ENCODE data around the gene RSBN1L. TPM values are rescaled to one million over a fixed set of nuclear protein-coding genes. Genes with fewer than 3 reads are reported as not detected.

RSBN1L gene
- total and polyA plus RNA-seq, 4 donors, result 7.3 to 53.2 (median 12.9) TPM

GRCh38 chr7:77812290-77812685, 116.0 kb downstream of the RSBN1L start:
- DNase-seq (no peak), ATAC-seq (ENCODE audit: insufficient read depth, low FRiP score) (no peak)
- H3K9ac ChIP-seq (ENCODE audit: insufficient read depth in 1 of 2, low read length in 2 of 2), result no peak overlapping the region
- no peak overlapping the region for H3K4me3 ChIP-seq
- H3K9me3 ChIP-seq (ENCODE audit: control insufficient read depth in 4 of 4, insufficient read depth in 3 of 4, low read length in 3 of 4), result peaks cover 0 to 14% (median 0%) of the 10 kb centered on the region in 4 donors
- WGBS, 2 donors, result 73 to 80% methylated on average over 1 of the region's 1 CpG
- no peak overlapping the region for H3K27ac ChIP-seq (ENCODE audit: low read depth in 1 of 2, low read length in 1 of 2)
- TF ChIP-seq, protein P1, sequence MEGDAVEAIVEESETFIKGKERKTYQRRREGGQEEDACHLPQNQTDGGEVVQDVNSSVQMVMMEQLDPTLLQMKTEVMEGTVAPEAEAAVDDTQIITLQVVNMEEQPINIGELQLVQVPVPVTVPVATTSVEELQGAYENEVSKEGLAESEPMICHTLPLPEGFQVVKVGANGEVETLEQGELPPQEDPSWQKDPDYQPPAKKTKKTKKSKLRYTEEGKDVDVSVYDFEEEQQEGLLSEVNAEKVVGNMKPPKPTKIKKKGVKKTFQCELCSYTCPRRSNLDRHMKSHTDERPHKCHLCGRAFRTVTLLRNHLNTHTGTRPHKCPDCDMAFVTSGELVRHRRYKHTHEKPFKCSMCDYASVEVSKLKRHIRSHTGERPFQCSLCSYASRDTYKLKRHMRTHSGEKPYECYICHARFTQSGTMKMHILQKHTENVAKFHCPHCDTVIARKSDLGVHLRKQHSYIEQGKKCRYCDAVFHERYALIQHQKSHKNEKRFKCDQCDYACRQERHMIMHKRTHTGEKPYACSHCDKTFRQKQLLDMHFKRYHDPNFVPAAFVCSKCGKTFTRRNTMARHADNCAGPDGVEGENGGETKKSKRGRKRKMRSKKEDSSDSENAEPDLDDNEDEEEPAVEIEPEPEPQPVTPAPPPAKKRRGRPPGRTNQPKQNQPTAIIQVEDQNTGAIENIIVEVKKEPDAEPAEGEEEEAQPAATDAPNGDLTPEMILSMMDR (IDR thresholded peaks at IDR 0.05; ENCODE audit: control extremely low read depth, extremely low read depth), result no peak
- H3K27me3 ChIP-seq (ENCODE audit: control insufficient read depth in 3 of 3, insufficient read depth in 3 of 3, low read length in 2 of 3), result no peaks in the 10 kb centered on the region
- H3K4me1 ChIP-seq (ENCODE audit: control insufficient read depth in 5 of 5, insufficient read depth in 5 of 5, low read length in 5 of 5), result peaks cover 0 to 4% (median 0%) of the 10 kb centered on the region in 5 donors
- peaks cover 0 to 13% (median 6%) of the 10 kb centered on the region in 4 donors for H3K36me3 ChIP-seq (ENCODE audit: control insufficient read depth in 4 of 4, insufficient read depth in 4 of 4, low read length in 4 of 4)

DNA sequence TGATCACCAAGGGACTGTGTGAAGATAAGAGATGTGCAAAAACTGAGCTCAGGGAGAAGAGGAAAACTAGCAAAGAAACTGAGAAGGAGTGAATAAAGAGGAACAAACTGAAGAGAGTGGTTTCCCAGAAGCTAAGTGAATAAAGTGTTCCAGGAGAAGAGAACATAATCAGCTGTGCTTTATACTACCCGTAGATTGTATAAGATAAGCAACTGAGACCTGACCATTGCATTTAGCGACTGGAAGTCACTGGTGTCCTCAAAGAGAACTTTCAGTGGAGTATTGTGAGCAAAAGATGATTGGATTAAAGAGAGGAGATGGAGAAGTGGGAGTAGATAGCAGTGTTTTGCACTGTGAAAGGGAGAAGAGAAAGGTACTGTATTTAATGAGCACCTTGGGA, 116.9 kb downstream of the RSBN1L start:
- TF ChIP-seq, protein P1 (IDR thresholded peaks at IDR 0.05; ENCODE audit: control extremely low read depth, extremely low read depth), result no peak
- no peak overlapping the region for H3K27ac ChIP-seq (ENCODE audit: low read depth in 1 of 2, low read length in 1 of 2)
- peaks cover 0 to 14% (median 0%) of the 10 kb centered on the region in 4 donors for H3K9me3 ChIP-seq (ENCODE audit: control insufficient read depth in 4 of 4, insufficient read depth in 3 of 4, low read length in 3 of 4)
- no peaks in the 10 kb centered on the region for H3K27me3 ChIP-seq (ENCODE audit: control insufficient read depth in 3 of 3, insufficient read depth in 3 of 3, low read length in 2 of 3)
- DNase-seq, result no peak
- no peak overlapping the region for H3K4me3 ChIP-seq
- WGBS, 2 donors, result 78 to 80% methylated on average over 2 of the region's 2 CpGs
- no peak for ATAC-seq (ENCODE audit: insufficient read depth, low FRiP score)
- peaks cover 0 to 18% (median 7%) of the 10 kb centered on the region in 4 donors for H3K36me3 ChIP-seq (ENCODE audit: control insufficient read depth in 4 of 4, insufficient read depth in 4 of 4, low read length in 4 of 4)
- peaks cover 0 to 4% (median 0%) of the 10 kb centered on the region in 5 donors for H3K4me1 ChIP-seq (ENCODE audit: control insufficient read depth in 5 of 5, insufficient read depth in 5 of 5, low read length in 5 of 5)
- no peak overlapping the region for H3K9ac ChIP-seq (ENCODE audit: insufficient read depth in 1 of 2, low read length in 2 of 2)

- H3K4me1 ChIP-seq (ENCODE audit: control insufficient read depth in 5 of 5, insufficient read depth in 5 of 5, low read length in 5 of 5), result peaks cover 0 to 6% (median 0%) of the 10 kb centered on the region in 5 donors
- TF ChIP-seq, protein P1 (IDR thresholded peaks at IDR 0.05; ENCODE audit: control extremely low read depth, extremely low read depth), result no peak
- H3K9me3 ChIP-seq (ENCODE audit: control insufficient read depth in 4 of 4, insufficient read depth in 3 of 4, low read length in 3 of 4), result peaks cover 3 to 28% (median 12%) of the 10 kb centered on the region in 4 donors
- H3K4me3 ChIP-seq, result no peak overlapping the region
- H3K27ac ChIP-seq (ENCODE audit: low read depth in 1 of 2, low read length in 1 of 2), result no peak overlapping the region
- H3K27me3 ChIP-seq (ENCODE audit: control insufficient read depth in 3 of 3, insufficient read depth in 3 of 3, low read length in 2 of 3), result no peaks in the 10 kb centered on the region
- no peak for DNase-seq
- ATAC-seq (ENCODE audit: insufficient read depth, low FRiP score), result no peak
- H3K36me3 ChIP-seq (ENCODE audit: control insufficient read depth in 4 of 4, insufficient read depth in 4 of 4, low read length in 4 of 4), result peaks cover 0 to 45% (median 10%) of the 10 kb centered on the region in 4 donors
- H3K9ac ChIP-seq (ENCODE audit: insufficient read depth in 1 of 2, low read length in 2 of 2), result no peak overlapping the region
These were observed 122.8 kb downstream of the RSBN1L start for GRCh38 chr7:77819021-77819420.

DNA sequence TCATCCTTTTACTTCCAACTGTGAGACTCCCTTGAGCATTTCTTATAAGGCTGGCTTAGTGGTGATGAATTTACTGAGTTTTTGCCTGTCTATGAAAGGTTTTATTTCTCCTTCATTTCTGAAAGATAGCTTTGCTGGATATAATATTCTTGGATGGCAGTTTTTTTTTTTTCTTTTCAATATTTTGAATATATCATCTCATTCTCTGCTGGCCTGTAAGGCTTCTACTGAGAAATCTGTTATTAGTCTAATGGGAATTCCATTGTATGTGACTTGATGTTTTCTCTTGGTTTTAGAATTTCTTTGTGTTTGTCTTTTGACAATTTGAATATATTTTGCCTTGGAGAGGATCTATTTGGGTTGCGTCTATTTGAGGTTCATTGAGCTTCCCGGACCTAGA, 124.7 kb downstream of the RSBN1L start:
- DNase-seq, result no peak
- TF ChIP-seq, protein P1 (IDR thresholded peaks at IDR 0.05; ENCODE audit: control extremely low read depth, extremely low read depth), result no peak
- Histone ChIP-seq H3K36me3 (ENCODE audit: control insufficient read depth in 4 of 4, insufficient read depth in 4 of 4, low read length in 4 of 4) (peaks cover 0 to 46% (median 9%) of the 10 kb centered on the region in 4 donors), H3K27me3 (ENCODE audit: control insufficient read depth in 3 of 3, insufficient read depth in 3 of 3, low read length in 2 of 3) (no peaks in the 10 kb centered on the region), H3K4me3 (no peak overlapping the region), H3K27ac (ENCODE audit: low read depth in 1 of 2, low read length in 1 of 2) (no peak overlapping the region), H3K4me1 (ENCODE audit: control insufficient read depth in 5 of 5, insufficient read depth in 5 of 5, low read length in 5 of 5) (peaks cover 0 to 8% (median 0%) of the 10 kb centered on the region in 5 donors), H3K9me3 (ENCODE audit: control insufficient read depth in 4 of 4, insufficient read depth in 3 of 4, low read length in 3 of 4) (peaks cover 3 to 28% (median 12%) of the 10 kb centered on the region in 4 donors), H3K9ac (ENCODE audit: insufficient read depth in 1 of 2, low read length in 2 of 2) (no peak overlapping the region)
- ATAC-seq (ENCODE audit: insufficient read depth, low FRiP score), result no peak
- WGBS, 2 donors, result 98% methylated on average over 2 of the region's 2 CpGs
